ENCODE measurements around the gene MAP3K19. TPM values are rescaled to one million over a fixed set of nuclear protein-coding genes. Genes with fewer than 3 reads are reported as not detected.
A peak's percentile ranks its signal among the peaks of the same experiment; 100 is the strongest.
"Not testable (repeated sequence)": the region's sequence is repeated elsewhere in the genome, so short reads cannot be mapped to it uniquely, and the experiment has no call there.

The MAP3K19 gene
- polyA plus RNA-seq, 3 donors, result 0.14 to 0.42 (median 0.32) TPM

DNA sequence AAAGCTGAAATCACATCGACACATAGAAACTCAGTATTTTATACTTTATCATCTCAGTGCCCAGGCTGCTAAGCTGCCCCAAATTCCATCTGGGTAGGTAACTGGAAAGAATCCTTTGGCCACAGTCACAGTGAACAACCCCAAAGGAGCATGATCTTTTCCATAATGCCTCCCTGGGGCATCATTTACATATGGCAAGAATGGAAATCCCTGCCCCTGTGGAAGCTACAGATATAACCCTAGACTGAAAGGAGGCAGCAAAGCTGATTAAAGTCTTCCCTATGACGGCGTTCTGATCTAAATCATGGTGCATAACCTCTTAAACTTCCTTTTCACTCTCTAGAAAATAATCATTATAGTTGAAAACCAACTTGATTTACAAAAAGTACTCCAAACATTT, 41.5 kb downstream of the MAP3K19 start:
- DNase-seq (ENCODE audit: extremely low read depth in 1 of 11, low read depth in 9 of 11, low spot score in 4 of 11), result no peak

DNA sequence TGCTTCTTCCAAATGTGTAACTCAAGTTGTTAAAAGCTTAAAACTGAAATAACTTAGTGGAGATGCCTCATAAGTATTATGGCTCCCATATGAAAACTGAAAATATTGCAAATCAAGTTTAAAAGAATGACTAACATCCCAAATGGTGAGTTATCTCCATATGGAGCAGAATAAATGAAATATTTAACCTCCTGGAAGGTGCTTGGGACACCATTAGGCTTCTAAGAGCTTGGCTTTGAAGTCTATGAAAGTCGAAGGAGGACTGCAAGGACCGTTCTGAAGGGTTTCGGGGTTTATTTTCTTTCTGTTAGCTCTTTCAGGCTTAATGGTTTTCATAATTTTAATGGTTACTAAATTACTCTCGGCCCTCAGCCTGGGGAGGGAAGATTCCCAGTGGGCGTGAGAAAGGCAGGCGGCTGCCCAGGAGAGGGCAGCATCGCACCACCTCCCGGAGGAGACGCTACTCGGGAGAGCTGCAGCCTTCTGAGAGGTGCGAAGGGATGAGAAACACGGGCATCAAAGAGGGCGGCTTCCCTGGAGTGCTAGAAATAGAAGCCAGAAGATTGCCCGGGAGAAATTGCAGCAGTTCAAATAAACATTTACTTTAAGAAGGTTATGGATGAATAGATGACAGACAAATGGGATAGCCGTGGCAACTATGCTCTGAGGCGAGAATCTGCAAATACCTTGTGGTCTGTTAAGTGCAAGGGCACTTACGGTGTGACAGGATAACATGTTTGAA, 43.1 kb downstream of the MAP3K19 start:
- peak in 9 of 11 donors; percentile 11 to 56 (median 43) for DNase-seq (ENCODE audit: extremely low read depth in 1 of 11, low read depth in 9 of 11, low spot score in 4 of 11)

DNA sequence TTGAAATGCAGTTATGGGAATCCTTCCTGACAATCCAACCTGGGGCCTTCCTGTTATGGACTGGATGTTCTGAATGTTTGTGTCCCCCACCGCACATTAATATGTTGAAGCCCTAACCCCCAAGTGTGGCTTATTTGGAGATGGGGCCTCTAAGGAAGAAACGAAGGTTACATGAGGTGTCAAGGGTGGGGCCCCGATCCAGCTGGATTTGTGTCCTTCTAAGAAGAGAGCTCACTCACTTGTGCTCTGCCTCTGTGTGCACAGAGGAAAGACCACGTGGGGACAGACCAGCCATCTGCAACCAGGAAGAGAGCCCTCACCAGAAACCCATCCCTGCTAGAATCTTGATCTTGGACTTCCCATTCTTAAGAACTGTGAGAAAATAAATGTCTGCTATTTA, 44.4 kb downstream of the MAP3K19 start:
- no peak for DNase-seq (ENCODE audit: extremely low read depth in 1 of 11, low read depth in 9 of 11, low spot score in 4 of 11)

DNA sequence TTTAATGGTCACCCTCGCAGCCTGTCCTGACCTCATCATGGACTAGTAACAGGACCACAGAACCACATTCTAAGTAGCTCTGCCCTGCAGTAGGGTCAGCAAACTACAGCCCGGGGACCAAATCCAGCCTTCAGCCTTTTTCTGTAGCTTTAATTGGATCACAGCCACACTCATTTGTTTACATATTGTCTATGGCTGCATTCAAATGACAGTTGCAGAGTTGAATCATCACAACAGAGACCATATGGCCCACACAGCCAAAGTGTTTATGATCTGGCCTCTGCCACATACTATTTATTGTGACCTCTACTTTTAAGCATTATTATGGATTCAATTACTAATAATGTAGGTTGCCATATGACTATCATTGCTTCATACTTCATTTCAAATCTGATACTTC, 47.7 kb downstream of the MAP3K19 start:
- peak in 1 of 11 donors; percentile 7 for DNase-seq (ENCODE audit: extremely low read depth in 1 of 11, low read depth in 9 of 11, low spot score in 4 of 11)

DNA sequence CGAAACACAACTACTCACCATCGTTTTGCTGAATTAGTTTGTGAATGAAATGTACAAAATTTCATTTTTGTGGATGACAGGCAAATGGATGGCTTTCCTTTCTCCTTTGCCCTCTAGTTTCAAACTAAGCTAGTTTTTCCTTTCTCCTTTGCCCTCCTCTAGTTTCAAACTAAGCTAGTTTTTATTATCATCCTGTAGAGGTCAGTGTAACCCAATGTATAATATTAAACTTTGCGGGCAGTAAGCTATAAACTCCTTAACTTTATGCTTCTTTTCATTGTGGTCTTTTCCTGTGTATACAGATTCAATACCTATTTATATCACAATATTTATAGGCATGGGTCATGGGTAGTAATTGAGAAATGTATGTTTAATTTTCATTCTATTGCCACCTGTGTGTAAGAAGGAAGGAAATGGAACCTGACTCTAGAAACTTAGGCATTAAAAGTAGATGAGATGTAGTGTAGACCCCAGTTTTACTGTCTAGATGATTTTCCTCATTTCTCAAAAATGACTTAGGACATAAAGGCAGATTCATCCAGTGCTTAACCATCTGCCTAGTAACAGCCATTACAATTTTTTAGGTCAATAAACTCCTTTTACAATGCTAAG, 58.1 kb downstream of the MAP3K19 start:
- peak in 3 of 11 donors; percentile 18 to 40 (median 22) for DNase-seq (ENCODE audit: extremely low read depth in 1 of 11, low read depth in 9 of 11, low spot score in 4 of 11)

DNA sequence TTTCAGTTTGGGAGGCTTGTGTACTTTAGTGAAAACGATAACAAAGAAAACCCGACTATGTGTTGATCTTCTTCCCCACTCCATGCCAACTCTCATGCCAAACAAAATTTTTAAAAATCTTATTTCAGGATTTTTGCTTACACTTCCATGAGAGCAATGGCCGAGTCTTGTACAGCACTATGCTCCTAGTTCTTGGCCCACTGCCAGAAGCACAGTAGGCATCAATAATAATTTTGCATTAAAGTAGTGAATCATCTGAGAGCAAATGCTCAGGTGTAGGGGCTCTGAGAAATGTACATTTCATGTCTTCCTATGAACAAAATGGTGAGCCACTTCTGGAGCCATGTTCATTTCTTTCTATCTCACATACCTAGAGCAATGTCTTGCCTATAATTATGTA, 62.2 kb downstream of the MAP3K19 start:
- no peak for DNase-seq (ENCODE audit: extremely low read depth in 1 of 11, low read depth in 9 of 11, low spot score in 4 of 11)

DNA sequence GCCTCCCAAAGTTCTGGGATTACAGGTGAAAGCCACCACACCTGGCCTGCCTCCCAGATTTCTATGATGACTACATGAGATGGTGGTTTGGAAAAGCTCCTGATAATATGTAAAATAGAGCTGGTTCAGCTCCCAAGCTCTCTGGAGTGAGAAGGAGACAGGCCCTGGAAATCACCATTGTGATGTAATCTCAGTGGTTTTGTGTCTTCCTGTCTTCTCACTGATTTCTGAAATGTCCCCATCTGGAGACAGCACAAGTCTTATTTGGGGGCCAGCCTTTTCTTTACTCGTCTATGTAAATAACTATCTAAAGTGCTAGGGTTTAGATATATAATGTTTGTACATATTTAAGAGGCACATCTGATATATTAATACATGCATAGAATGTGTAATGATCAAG, 64.6 kb downstream of the MAP3K19 start:
- DNase-seq (ENCODE audit: extremely low read depth in 1 of 11, low read depth in 9 of 11, low spot score in 4 of 11), result no peak

DNA sequence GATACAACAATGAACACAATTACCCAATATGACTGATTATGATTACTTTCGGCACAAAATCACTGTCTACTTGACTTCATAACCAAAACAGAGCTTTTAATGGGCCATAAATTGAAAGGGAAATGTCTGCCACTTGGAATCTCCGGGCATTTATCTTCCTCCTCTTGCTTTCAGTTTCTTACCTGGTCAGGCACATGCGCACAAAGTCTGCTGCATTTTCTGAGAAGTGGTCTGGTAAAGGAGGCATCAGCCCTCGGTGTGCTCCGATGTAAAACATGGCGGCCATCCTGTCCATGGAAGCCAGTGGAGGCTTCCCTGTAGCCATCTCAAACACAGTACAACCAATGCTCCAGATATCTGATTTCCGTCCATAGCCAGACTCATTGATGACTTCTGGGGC, 66.6 kb downstream of the MAP3K19 start:
- DNase-seq (ENCODE audit: extremely low read depth in 1 of 11, low read depth in 9 of 11, low spot score in 4 of 11), result no peak

DNA sequence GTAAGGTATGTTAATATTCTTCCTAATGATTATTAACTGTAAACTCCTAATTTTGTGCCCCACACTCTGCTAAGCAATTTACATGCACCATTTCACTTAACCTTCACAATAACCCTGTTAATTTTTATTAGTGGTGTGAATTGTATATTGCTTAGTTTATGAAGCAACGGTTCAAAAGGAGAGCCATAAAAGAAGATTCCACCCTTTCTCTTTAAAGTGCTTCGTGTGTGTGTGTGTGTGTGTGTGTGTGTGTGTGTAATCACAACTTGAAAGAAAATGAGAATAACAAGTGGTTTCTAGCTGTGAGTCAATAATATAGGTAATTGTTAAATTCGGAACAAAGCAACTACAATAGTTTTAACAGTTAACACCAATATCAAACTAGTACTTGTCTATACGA, 68.0 kb downstream of the MAP3K19 start:
- no peak for DNase-seq (ENCODE audit: extremely low read depth in 1 of 11, low read depth in 9 of 11, low spot score in 4 of 11)

DNA sequence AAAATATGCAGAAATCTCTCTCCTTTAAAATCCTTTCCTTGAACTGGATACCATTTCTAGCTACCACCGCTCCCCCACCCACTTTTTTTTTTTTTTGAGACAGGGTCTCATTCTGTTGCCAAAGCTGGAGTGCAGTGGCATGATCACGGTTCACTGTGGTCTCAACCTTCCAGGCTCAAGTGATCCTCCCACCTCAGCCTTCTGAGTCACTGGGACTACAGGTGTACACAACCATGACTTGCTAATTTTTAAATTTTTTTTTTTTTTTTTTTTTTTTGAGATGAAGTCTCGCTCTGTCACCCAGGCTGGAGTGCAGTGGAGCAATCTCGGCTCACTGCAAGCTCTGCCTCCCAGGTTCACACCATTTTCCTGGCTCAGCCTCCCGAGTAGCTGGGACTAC, 70.1 kb downstream of the MAP3K19 start:
- DNase-seq (ENCODE audit: extremely low read depth in 1 of 11, low read depth in 9 of 11, low spot score in 4 of 11), result not testable (repeated sequence)

DNA sequence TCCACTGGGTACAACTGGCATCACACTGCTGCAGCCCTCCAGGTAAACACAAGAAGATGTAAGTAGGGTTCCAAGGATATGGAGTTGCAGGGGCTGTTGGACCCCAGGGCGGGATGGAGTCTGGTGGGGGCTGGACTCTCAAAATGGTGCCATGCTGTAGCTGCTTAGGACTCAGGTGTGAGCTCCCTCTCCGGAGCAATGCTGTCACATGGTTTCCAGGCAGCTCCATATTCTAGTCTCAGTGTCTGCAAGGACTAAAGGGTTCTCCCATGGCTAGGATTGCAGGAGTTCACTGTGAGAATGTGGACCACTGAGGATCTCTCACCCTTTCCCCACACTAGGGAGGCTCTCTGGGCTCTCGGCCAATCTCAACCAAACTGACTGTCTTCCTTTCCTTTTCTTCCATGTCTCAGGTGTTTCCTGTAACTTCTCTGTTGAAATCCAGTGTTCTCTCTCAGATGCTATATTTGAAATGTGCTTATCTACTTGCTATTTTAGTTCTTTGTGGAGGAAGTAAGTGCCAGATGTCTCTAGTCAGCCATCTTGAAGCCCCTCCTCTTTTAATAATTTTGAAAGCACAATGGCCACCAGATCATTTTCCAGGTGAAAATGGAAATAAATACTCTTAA, 71.1 kb downstream of the MAP3K19 start:
- DNase-seq (ENCODE audit: extremely low read depth in 1 of 11, low read depth in 9 of 11, low spot score in 4 of 11), result peak in 1 of 11 donors; percentile 3

DNA sequence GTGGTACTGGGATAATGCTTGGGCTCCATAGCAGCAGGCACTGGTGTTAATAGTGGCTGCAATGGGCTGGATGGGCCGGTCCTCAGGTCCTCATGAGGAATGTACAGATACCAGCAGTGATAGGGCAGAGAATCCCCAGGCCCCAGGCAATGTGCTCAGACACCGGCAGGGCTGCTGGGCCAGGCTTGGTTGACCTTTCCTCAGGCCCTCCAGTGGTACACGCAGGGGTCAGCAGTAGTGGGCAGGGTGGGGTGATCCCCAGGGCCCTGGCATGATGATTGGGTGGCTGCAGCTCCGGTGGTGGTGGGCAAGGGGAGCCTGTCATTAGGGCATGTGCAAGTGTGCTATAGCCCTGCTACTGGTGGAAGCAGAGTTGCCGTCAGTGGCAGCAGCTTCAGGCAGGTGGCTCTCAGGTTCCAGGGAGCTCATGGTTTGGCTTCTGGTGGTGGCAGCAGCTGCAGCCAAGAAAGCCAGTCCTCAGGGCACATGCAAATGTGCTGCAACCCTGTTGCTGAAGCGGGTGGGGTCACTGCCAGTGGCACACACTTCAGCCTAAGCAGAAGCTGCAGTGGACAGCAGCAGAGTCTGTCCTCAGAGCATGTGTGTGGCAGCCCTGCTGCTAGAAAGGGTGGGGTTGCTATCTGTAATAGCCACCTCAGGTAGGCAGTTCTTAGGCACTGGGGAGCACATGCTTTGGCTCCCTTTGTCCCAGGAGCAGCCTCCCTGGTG, 71.8 kb downstream of the MAP3K19 start:
- no peak for DNase-seq (ENCODE audit: extremely low read depth in 1 of 11, low read depth in 9 of 11, low spot score in 4 of 11)

DNA sequence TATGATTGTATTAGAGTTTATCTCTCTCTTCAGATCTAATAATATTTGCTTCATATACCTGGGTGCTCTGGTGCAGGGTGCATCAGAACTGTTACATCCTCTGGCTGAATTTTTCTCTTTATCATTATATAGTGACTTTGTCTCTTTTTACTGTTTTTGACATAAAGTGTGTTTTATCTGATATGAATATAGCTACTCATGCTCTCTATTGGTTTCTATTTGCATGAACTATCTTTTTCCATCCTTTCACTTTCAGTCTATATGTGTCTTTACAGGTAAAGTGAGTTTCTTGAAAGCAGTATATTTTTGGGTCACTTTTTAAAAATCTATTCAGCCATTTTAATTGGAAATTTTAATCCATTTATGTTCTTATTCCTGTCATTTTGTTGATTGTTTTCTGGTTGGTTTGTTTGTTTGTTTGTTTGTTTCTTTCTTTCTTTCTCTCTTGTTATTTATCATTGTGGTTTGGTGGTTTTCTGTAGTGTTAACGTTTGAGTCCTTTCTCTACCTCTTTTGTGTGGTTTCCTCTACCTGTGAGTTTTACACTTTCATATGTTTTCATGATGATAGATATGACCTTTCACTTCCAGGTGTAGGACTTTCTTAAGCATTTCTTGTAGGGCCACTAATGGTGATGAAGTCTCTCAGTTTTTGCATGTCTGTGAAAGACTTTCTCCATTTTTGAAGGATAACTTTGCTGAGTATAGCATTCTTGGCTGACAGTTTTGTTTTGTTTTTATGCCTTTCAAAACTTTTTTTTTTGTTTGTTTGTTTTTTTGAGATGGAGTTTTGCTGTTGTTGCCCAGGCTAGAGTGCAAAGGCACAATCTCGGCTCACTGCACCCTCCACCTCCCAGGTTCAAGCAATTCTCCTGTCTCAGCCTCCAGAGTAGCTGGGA, 73.8 kb downstream of the MAP3K19 start:
- no peak for DNase-seq (ENCODE audit: extremely low read depth in 1 of 11, low read depth in 9 of 11, low spot score in 4 of 11)

DNA sequence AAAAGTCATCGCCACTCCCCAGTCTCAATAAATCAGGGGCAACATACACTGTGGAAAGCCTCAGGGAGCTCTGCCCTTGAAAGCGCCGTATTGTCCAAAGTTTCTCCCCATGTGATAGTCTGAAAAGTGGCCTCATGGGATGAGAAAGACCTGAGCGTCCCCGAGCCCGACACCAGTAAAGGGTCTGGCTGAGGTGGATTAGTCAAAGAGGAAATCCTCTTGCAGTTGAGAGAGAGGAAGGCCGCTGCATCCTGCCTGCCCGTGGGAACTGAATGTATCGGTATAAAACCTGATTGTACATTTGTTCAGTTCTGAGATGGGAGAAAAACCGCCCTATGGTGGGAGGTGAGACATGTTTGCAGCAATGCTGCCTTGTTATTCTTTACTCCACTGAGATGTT, 80.1 kb downstream of the MAP3K19 start:
- not testable (repeated sequence) for DNase-seq (ENCODE audit: extremely low read depth in 1 of 11, low read depth in 9 of 11, low spot score in 4 of 11)

DNA sequence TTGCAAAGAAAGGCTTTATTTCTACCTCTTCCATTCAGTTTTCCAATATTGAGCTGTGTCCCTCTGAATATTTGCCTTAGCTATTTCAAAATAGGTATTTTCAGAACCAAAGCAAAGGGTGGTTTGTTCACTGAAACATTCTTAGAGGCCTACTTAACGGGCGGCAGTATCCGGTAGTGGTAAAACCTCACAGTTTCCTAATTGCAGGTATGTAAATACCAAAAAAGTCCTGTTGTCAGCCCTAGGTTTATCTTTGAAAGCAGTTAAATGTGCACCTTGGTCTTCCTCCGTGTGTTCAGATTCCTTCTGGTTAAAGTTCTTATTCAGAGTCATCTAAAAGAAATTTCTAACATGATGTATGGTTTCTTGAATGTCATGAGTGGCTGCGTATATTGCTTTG, 89.8 kb downstream of the MAP3K19 start:
- no peak for DNase-seq (ENCODE audit: extremely low read depth in 1 of 11, low read depth in 9 of 11, low spot score in 4 of 11)

DNA sequence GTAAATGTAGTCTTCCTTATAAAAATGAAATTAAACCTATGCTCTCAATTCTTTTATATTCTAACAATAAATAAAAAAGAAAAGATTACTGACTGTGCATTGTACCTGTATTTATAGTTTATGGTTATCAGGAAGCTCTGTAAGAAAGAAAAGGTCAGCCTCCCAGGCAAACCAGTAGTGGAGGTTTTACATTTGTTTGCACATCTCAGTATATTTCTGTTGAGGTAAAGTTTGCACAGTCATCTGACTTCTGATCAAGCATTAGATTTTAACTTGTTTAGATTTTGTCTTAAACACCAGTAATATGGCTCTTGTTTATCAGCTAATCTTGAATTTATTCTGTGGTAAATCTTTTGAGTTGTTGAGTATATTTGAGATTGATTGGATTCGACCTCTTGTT, 91.5 kb downstream of the MAP3K19 start:
- no peak for DNase-seq (ENCODE audit: extremely low read depth in 1 of 11, low read depth in 9 of 11, low spot score in 4 of 11)

DNA sequence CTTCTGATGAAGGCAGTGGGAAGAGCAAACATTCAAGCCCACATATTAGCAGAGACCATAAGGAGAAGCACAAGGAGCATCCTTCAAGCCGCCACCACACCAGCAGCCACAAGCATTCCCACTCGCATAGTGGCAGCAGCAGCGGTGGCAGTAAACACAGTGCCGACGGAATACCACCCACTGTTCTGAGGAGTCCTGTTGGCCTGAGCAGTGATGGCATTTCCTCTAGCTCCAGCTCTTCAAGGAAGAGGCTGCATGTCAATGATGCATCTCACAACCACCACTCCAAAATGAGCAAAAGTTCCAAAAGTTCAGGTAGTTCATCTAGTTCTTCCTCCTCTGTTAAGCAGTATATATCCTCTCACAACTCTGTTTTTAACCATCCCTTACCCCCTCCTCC, 93.2 kb downstream of the MAP3K19 start:
- DNase-seq (ENCODE audit: extremely low read depth in 1 of 11, low read depth in 9 of 11, low spot score in 4 of 11), result no peak

DNA sequence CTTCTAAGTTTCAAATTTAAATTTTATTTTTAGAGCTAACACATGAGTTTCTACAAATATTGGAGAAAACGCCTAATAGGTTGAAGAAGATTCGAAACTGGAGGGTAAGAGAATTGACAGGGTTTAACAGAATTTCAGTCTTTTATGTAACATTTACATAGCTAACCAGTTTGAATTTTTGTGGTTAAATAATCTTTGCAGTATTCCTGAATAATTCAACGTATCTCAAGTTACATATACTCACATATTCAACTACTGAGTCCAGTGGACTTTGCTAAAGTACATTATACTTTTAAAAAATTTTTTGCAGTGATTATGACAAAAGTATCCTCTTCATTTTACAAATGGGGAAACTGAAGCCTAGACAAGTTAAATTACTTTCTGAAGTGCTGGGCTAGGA, 94.6 kb downstream of the MAP3K19 start:
- no peak for DNase-seq (ENCODE audit: extremely low read depth in 1 of 11, low read depth in 9 of 11, low spot score in 4 of 11)

DNA sequence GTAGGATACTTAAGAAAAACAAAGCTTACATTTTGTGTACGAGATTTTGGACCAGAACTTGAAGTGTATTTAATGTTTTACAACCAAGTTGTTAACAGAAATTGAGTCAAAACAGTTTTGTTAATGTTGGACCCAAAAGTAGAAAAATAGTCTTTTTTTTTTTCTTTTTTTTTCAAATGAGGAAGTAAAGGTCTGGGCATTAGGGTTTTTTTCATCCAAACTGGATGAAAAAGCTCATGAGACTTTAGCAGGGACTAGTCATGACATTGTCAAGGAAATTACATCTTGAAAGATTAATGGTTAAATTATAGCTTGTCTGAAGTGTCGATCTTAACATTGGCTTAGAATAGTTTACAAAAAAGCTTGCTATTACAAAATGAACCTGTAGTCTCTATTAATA, 96.4 kb downstream of the MAP3K19 start:
- no peak for DNase-seq (ENCODE audit: extremely low read depth in 1 of 11, low read depth in 9 of 11, low spot score in 4 of 11)

Measured in renal cortex interstitium (tissue), 11 donors.